Measurements from ENCODE around the gene DNAI1.
A peak's percentile ranks its signal among the peaks of the same experiment; 100 is the strongest.

The DNAI1 gene

GRCh38 chr9:34557426-34558321 is 99.1 kb downstream of the DNAI1 start:
- no peak for DNase-seq (ENCODE audit: low read depth)

- DNase-seq (ENCODE audit: low read depth) = no peak
Measured at GRCh38 chr9:34558364-34558763, 99.8 kb downstream of the DNAI1 start.

- no peak for DNase-seq (ENCODE audit: low read depth)
Measured at GRCh38 chr9:34558919-34559623, 100.5 kb downstream of the DNAI1 start.

- DNase-seq (ENCODE audit: low read depth) = peak; percentile 51
Measured at GRCh38 chr9:34559624-34560455, 101.2 kb downstream of the DNAI1 start.

- no peak for DNase-seq (ENCODE audit: low read depth)
Measured at GRCh38 chr9:34560599-34561214, 102.1 kb downstream of the DNAI1 start.

GRCh38 chr9:34562135-34562745 is 103.6 kb downstream of the DNAI1 start:
- DNase-seq (ENCODE audit: low read depth) = no peak

- no peak for DNase-seq (ENCODE audit: low read depth)
Measured at GRCh38 chr9:34563262-34563661, 104.7 kb downstream of the DNAI1 start.

GRCh38 chr9:34564617-34565016 is 106.0 kb downstream of the DNAI1 start:
- no peak for DNase-seq (ENCODE audit: low read depth)

GRCh38 chr9:34565856-34566255 is 107.3 kb downstream of the DNAI1 start:
- DNase-seq (ENCODE audit: low read depth) = no peak

- no peak for DNase-seq (ENCODE audit: low read depth)
Measured at GRCh38 chr9:34566322-34566721, 107.7 kb downstream of the DNAI1 start.

GRCh38 chr9:34566972-34567371 is 108.4 kb downstream of the DNAI1 start:
- DNase-seq (ENCODE audit: low read depth) = no peak

- no peak for DNase-seq (ENCODE audit: low read depth)
Measured at GRCh38 chr9:34568133-34568532, 109.5 kb downstream of the DNAI1 start.

GRCh38 chr9:34568774-34569173 is 110.2 kb downstream of the DNAI1 start:
- DNase-seq (ENCODE audit: low read depth) = no peak

- DNase-seq (ENCODE audit: low read depth) = no peak
Measured at GRCh38 chr9:34570376-34570775, 111.8 kb downstream of the DNAI1 start.

Data from stromal cell of bone marrow (primary cell).